ENCODE measurements around the gene RCL1. TPM values are rescaled to one million over a fixed set of nuclear protein-coding genes. Genes with fewer than 3 reads are reported as not detected.

The RCL1 gene
- total RNA-seq, 1 donor from 2014 or later, result 28.3 TPM

GRCh38 chr9:4811824-4812223 lies 19.1 kb downstream of the RCL1 start:
- no peak for DNase-seq (ENCODE audit: low spot score in 2 of 2)
- Histone ChIP-seq H3K4me1 (no peaks in the 10 kb centered on the region), H3K27me3 (no peaks in the 10 kb centered on the region), H3K27ac (no peak overlapping the region), H3K36me3 (no peaks in the 10 kb centered on the region), H3K4me3 (no peak overlapping the region), H3K9me3 (peaks cover 0 to 11% of the 10 kb centered on the region in 2 donors)
- intact Hi-C loops (cut with DNase I), result loop anchor here (2.0 kb wide), 1 partner anchor 65 kb away; no protein-coding TSS in a partner anchor
- TF ChIP-seq CTCF (IDR thresholded peaks at IDR 0.05), result no peak

- DNase-seq (ENCODE audit: low spot score in 2 of 2), result no peak
- Histone ChIP-seq H3K36me3 (no peaks in the 10 kb centered on the region), H3K4me1 (no peaks in the 10 kb centered on the region), H3K27me3 (no peaks in the 10 kb centered on the region), H3K4me3 (no peak overlapping the region), H3K9me3 (peaks cover 0 to under 1% of the 10 kb centered on the region in 2 donors), H3K27ac (no peak overlapping the region)
- intact Hi-C loops (cut with DNase I), result no loop called here
- TF ChIP-seq CTCF (IDR thresholded peaks at IDR 0.05), result no peak
These were observed 20.1 kb downstream of the RCL1 start for GRCh38 chr9:4812858-4813257.

GRCh38 chr9:4814913-4815312 lies 22.2 kb downstream of the RCL1 start:
- intact Hi-C loops (cut with DNase I), result no loop called here
- H3K9me3 ChIP-seq, result no peaks in the 10 kb centered on the region
- H3K36me3 ChIP-seq, result no peaks in the 10 kb centered on the region
- no peaks in the 10 kb centered on the region for H3K4me1 ChIP-seq
- no peak for DNase-seq (ENCODE audit: low spot score in 2 of 2)
- no peak for TF ChIP-seq CTCF (IDR thresholded peaks at IDR 0.05)
- H3K27me3 ChIP-seq, result no peaks in the 10 kb centered on the region
- no peak overlapping the region for H3K27ac ChIP-seq
- no peak overlapping the region for H3K4me3 ChIP-seq

GRCh38 chr9:4815381-4815956 lies 22.7 kb downstream of the RCL1 start:
- Histone ChIP-seq H3K4me1 (no peaks in the 10 kb centered on the region), H3K4me3 (no peak overlapping the region), H3K27ac (peak overlapping the region in 1 of 2 donors; percentile 16), H3K27me3 (no peaks in the 10 kb centered on the region), H3K36me3 (no peaks in the 10 kb centered on the region), H3K9me3 (no peaks in the 10 kb centered on the region)
- no peak for DNase-seq (ENCODE audit: low spot score in 2 of 2)
- TF ChIP-seq CTCF (IDR thresholded peaks at IDR 0.05), result no peak
- intact Hi-C loops (cut with DNase I), result no loop called here

GRCh38 chr9:4820168-4820567 lies 27.4 kb downstream of the RCL1 start:
- Histone ChIP-seq H3K27ac (no peak overlapping the region), H3K36me3 (no peaks in the 10 kb centered on the region), H3K9me3 (no peaks in the 10 kb centered on the region), H3K4me3 (no peak overlapping the region), H3K4me1 (peaks cover 0 to 2% of the 10 kb centered on the region in 2 donors), H3K27me3 (no peaks in the 10 kb centered on the region)
- intact Hi-C loops (cut with DNase I), result no loop called here
- no peak for TF ChIP-seq CTCF (IDR thresholded peaks at IDR 0.05)
- DNase-seq (ENCODE audit: low spot score in 2 of 2), result no peak

- no peak overlapping the region for H3K27ac ChIP-seq
- no peaks in the 10 kb centered on the region for H3K27me3 ChIP-seq
- TF ChIP-seq CTCF (IDR thresholded peaks at IDR 0.05), result no peak
- H3K4me3 ChIP-seq, result no peak overlapping the region
- intact Hi-C loops (cut with DNase I), result no loop called here
- no peaks in the 10 kb centered on the region for H3K9me3 ChIP-seq
- no peaks in the 10 kb centered on the region for H3K36me3 ChIP-seq
- DNase-seq (ENCODE audit: low spot score in 2 of 2), result no peak
- H3K4me1 ChIP-seq, result peaks cover 0 to 2% of the 10 kb centered on the region in 2 donors
These were observed 28.4 kb downstream of the RCL1 start for GRCh38 chr9:4821133-4821532.
